Stimulated activated CD4-positive, alpha-beta T cell treated with anti-CD3 and anti-CD28 coated beads, Interleukin-1b, Interleukin-23, amount 100 ng/mL, for 4 hours (primary cell): ENCODE measurements around the gene ANKRD31.
"Not testable (repeated sequence)": the region's sequence is repeated elsewhere in the genome, so short reads cannot be mapped to it uniquely, and the experiment has no call there.

ENCODE experiments used
- DNase-seq, 2 donors: peaks; one replicate each; pipeline ENCODE4 v3.0.0-alpha.2; 2020; ENCODE audit warnings: low read depth in 2 of 2

Gene ANKRD31

GRCh38 chr5:75152860-75153259 lies 83.8 kb downstream of the ANKRD31 start:
- DNase-seq: no peak

- DNase-seq: no peak
Observed at GRCh38 chr5:75148051-75148450, 88.6 kb downstream of the ANKRD31 start.

DNA sequence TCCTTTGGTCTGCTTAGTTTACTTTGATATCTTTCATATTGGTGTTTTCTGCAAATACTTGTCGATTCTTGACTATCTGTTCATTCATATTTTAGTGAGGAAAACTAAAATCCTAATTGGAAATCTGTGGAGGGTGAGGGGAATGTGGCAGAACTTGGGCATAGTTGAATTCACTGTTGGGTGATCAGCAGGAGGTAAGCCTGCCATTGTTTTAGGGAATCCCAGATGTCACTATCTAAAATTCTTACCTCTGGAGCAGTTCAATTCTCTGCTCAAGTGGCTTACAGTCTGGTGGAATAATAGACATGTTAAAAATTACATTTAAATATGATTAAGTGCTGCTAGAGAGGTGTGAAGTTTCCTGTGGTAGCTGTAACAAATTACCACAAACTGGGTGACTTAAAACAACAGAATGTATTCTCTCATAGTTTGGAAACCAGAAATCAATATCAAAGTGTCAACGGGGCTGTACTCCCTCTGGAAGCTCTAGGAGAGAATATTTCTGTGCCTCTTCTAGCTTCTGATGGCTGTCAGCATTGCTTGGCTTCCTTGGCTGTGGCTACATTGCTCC lies 94.0 kb downstream of the ANKRD31 start:
- DNase-seq: no peak

- no peak for DNase-seq
Observed at GRCh38 chr5:75140277-75140676, 96.4 kb downstream of the ANKRD31 start.

DNA sequence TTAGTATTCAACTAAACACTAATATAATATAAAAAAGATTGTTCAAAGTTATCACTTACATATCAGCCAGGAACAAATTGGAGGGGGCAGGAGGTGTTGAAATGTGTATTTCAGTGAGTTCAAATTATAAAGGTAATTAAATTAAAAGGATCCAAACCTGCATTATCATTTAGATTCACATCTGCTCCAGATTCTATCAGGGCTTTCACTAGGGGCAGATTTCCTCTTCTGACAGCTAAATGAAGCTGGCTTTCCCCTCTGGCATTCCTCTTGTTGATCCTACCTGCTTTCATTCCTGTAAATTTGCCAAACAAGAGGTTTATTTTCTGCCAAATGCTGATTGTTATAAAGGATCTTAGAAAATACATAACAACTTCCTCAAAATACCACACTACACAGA lies 98.0 kb downstream of the ANKRD31 start:
- no peak for DNase-seq

GRCh38 chr5:75130818-75131349 lies 105.8 kb downstream of the ANKRD31 start:
- no peak for DNase-seq

DNA sequence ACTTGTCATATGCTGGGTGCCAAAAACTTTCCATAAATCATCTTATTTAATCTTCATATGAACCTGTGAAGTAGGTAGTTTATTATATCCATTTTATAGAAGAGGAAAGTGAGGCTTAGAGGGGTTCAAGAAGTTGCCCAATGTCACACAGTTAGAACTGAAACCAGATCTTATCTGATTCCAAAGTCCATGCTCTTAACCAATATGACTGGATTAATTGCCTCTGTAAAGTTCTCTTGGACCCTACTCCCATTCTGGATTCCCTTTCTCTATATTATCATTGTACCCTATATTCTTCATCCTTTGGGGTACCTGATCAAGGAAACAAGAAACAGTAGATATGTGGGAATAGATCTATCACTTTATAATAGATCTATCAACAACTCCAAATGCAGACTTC lies 119.8 kb downstream of the ANKRD31 start:
- DNase-seq: no peak

- DNase-seq: not testable (repeated sequence)
Observed at GRCh38 chr5:75114311-75114710, 122.4 kb downstream of the ANKRD31 start.

- DNase-seq: no peak
Observed at GRCh38 chr5:75113354-75114113, 123.1 kb downstream of the ANKRD31 start.

DNA sequence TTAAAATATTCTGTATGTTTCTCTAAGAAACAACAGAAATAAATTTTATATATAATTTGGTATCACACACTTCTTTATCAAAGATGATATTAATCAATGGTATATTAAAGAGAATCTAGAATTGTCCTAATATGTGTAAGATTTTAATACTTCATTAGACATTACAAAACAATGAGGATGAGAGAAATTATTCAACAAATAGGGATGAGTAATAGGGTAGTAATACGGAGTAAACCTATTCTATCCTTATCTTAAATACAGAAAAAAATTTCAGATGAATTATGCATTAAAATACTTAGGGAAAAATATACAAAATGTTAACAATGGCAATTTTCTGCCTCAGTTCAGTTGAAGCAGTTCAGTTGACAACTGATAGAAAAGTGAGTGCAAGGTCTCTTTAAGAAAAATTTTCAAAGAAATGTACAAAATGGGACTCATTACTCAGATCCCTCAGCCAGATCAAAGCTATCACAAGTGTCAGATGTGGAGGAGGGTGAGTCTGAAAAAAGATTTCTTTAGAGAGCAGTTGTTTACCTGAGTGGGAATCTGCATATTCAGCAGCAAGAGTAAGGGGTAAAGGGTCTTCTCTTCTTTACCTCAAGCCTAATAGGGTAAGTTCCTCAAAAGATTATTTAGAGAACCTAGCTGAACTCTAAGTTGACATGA lies 127.6 kb downstream of the ANKRD31 start:
- no peak for DNase-seq

DNA sequence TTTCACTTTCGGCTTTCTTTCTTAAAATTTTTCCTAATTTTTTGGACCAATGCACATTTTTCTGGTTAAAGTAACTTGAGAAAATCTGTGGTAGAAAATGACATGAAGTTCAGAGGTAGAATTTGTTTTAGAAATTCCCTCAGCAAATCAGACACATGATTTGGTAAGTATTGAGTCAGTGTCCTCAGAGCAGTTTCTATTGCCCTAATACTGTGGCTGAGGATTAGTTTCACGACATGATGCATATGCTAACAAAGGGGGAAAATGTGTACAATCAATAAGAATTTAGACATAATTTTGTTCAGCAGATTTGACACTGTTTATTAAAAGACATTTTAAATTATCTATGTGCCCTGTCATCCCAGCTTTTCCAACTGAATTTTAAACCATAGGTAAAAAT lies 128.2 kb downstream of the ANKRD31 start:
- DNase-seq: no peak

- DNase-seq: not testable (repeated sequence)
Observed at GRCh38 chr5:75095956-75096355, 140.7 kb downstream of the ANKRD31 start.

DNA sequence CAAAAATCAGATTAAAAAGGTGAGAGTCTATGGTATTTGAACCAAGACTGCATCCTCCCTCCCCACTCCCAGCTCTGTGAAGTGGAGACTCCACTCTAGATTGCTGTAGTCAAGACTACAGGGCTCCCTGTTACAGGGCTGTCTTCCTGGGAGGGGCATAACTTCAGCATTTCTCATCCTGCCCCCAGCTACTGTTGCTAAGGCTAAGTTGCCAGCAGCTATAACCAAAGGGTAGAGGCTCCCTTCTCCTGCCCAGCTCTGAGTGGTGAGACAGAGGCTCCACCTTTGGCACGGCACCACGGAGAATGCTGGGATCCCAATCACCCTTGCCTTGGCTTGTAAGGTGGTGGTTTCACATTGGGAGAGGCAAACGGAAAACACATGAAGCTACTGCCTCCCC lies 145.1 kb downstream of the ANKRD31 start:
- DNase-seq: no peak

- no peak for DNase-seq
Observed at GRCh38 chr5:75089662-75090061, 147.0 kb downstream of the ANKRD31 start.

GRCh38 chr5:75089137-75089536 lies 147.5 kb downstream of the ANKRD31 start:
- DNase-seq: no peak

DNA sequence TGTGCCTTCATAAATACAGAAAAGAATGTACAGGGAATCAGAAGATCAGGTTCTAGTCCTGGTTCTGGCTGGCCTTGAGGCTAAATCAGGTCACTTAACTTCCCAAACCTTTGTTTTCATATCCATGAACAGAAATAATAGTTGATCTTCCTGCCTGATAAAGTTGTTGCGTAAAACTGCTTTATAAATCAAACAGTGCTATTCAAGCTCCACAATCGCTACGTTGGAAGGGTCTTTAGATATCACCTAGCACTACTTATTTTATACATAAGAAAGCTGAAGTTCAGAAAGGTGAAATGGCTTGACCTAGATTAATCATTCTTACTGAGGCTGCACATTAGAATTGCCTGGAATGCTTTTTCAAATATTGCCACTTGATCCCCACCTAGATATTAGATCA lies 148.0 kb downstream of the ANKRD31 start:
- no peak for DNase-seq

GRCh38 chr5:75081510-75081909 lies 155.2 kb downstream of the ANKRD31 start:
- no peak for DNase-seq

DNA sequence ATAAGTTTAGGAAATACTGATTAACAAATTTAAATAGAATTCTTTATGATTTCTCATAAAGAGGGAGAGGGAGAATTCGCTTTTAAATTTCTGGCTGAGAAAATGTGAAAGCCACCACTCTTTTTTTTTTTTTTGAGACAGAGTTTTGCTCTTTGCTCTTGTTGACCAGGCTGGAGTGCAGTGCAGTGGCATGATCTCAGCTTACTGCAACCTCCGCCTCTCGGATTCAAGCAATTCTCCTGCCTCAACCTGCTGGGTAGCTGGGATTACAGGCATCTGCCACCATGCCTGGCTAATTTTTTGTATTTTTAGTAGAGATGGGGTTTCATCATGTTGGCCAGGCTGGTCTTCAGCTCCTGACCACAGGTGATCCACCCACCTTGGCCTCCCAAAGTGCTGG lies 157.3 kb downstream of the ANKRD31 start:
- DNase-seq: not testable (repeated sequence)

DNA sequence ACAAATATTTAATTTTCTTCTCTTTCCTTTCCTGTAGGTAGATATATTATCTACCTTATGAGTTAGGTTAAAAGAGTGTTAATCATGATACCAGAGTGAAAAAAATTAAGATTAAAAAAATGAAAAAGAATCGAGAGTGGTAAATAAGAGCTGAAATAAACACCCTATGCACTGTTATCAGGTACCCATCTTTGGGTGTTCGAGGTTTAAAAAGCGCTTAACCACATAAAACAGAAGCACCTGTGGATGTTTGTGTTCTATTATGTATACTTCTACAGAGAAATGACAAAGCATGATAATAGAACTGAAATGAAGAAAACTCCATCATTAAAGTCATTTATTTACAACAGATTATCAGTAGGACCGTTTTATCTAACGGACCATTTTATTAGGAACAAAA lies 158.7 kb downstream of the ANKRD31 start:
- DNase-seq: no peak

DNA sequence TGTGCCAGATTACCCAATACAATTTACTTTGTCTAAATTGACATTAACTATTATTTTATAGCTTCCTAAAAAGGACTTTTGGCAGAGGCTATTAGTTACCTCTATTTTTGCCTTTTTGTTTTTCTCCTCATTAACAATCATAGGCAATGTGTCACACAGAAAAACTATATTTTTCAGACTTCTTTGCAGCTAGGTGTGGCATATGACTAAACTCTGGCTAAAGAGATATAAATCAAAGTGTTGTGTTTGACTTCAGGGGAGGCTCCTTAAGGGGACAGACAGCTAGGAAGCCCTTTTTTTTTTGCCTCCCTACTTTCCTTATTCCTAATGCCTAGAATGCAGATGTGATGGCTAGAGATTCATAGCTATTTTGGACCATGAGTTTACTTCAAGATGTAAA lies 164.6 kb downstream of the ANKRD31 start:
- no peak for DNase-seq

- DNase-seq: no peak
Observed at GRCh38 chr5:75071100-75071499, 165.6 kb downstream of the ANKRD31 start.

DNA sequence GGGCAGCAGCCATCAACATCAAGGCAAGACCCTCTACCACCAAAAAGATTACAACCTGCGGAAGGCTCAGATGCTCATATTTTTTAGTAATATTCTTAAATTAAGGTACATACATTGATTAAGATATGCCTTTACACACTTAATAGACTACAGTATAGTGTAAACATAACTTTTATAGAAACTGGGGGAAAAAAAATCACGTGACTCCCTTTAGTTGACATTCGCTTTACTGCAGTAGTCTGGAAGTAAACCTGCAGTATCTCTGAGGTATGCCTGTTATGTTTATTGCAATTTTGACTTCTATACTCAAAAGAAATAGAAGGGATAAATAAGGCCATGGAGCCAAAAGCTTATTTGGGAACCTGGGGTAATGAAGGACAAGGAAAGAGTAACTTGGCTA lies 169.2 kb downstream of the ANKRD31 start:
- no peak for DNase-seq
